Mucosa of descending colon (tissue), 3 donors: ENCODE results near the gene NETO2. TPM values are rescaled to one million over a fixed set of nuclear protein-coding genes. Genes with fewer than 3 reads are reported as not detected.
A peak's percentile ranks its signal among the peaks of the same experiment; 100 is the strongest.
"Not testable (repeated sequence)": the region's sequence is repeated elsewhere in the genome, so short reads cannot be mapped to it uniquely, and the experiment has no call there.

Source experiments
- ATAC-seq: fragments of 200-7000 bp; cut with Tn5 transposase; one replicate; pipeline ENCODE4 v1.9.1; 2020; ENCODE audit warnings: mild to moderate bottlenecking, moderate library complexity
- DNase-seq, 3 donors: peaks; one replicate each; pipeline ENCODE4 v3.0.0-alpha.2; 2020
- H3K36me3 ChIP-seq: fragments of 200-600 bp; one replicate; pipeline ENCODE4 v1.8.0; 2021; ENCODE audit warnings: low read depth, mild to moderate bottlenecking
- H3K4me1 ChIP-seq: fragments of 200-600 bp; one replicate; pipeline ENCODE4 v1.8.0; 2021; ENCODE audit warnings: low read depth, mild to moderate bottlenecking
- H3K4me3 ChIP-seq: fragments of 200-600 bp; one replicate; pipeline ENCODE4 v1.8.0; 2021; ENCODE audit warnings: mild to moderate bottlenecking
- H3K9me3 ChIP-seq: fragments of 200-600 bp; one replicate; pipeline ENCODE4 v1.8.0; 2021; ENCODE audit warnings: mild to moderate bottlenecking
- CTCF ChIP-seq: fragments of 200-600 bp; IDR thresholded peaks from one replicate; pipeline ENCODE4 v1.8.0; 2022; ENCODE audit warnings: antibody characterized with exemption, mild to moderate bottlenecking
- intact Hi-C, 2 donors: fragments of 100-400 bp; cut with DNase I in 1 of 2; cut with micrococcal nuclease in 1 of 2; formaldehyde crosslinking; loops; one replicate each; pipeline versions ENCODE4 v1.11.0 to v1.11.1; 2022; cut with DNase I, micrococcal nuclease
- total RNA-seq, 3 donors: library from RNA; stranded (reverse); fragmentation: NEBNext Ultra II Directional in 2 of 3; extraction: Animal tissue kit (Norgen Biotek cat#: 25700) in 2 of 3; gene quantifications; one replicate each; pipeline versions ENCODE4 v1.2.1 to v1.2.4, GENCODE V29; 2021 to 2023
- donor health status: DM: no; HTN: no; CAD: no; lungs with moderate emphysema.
- donor health status: DM: no; HTN: no; CAD: no.
- donor health status: DM: no; HTN: yes; CAD: no.

Gene NETO2
- total RNA-seq, 3 donors from 2014 or later = 9.1 to 43.1 (median 10.3) TPM

- DNase-seq (no peak), ATAC-seq (no peak)
- intact Hi-C loops = loop anchor here in 1 of 2 donors (5.0 kb wide), 1 partner anchor 1017 kb away; the partner anchor contains the start of gene ABCC12
- no peak for TF ChIP-seq CTCF
- H3K36me3 ChIP-seq = no peaks in the 10 kb centered on the region
- no peaks in the 10 kb centered on the region for H3K9me3 ChIP-seq
- H3K4me1 ChIP-seq = peaks cover 12% of the 10 kb centered on the region
- H3K4me3 ChIP-seq = no peak overlapping the region
These were observed 3.1 kb downstream of the NETO2 start for GRCh38 chr16:47140686-47141085.

GRCh38 chr16:47139561-47140185 is 4.1 kb downstream of the NETO2 start:
- TF ChIP-seq CTCF = no peak
- ATAC-seq = no peak
- intact Hi-C loops = loop anchor here in 1 of 2 donors (5.0 kb wide), 1 partner anchor 1018 kb away; the partner anchor contains the start of gene ABCC12
- no peaks in the 10 kb centered on the region for H3K36me3 ChIP-seq
- DNase-seq = no peak
- no peaks in the 10 kb centered on the region for H3K9me3 ChIP-seq
- H3K4me3 ChIP-seq = no peak overlapping the region
- peaks cover 22% of the 10 kb centered on the region for H3K4me1 ChIP-seq

GRCh38 chr16:47137925-47138324 is 5.8 kb downstream of the NETO2 start:
- not testable (repeated sequence) for H3K4me3 ChIP-seq, ATAC-seq

GRCh38 chr16:47136099-47136842 is 7.5 kb downstream of the NETO2 start:
- Histone ChIP-seq H3K36me3 (no peaks in the 10 kb centered on the region), H3K9me3 (no peaks in the 10 kb centered on the region), H3K4me1 (peaks cover 16% of the 10 kb centered on the region), H3K4me3 (no peak overlapping the region)
- intact Hi-C loops = no loop called here
- DNase-seq (peak in 1 of 3 donors; percentile 39), ATAC-seq (peak; percentile 79)
- TF ChIP-seq CTCF = no peak

More at GRCh38 chr16:47137925-47138324, 5.8 kb downstream of the NETO2 start:
- H3K9me3 ChIP-seq, H3K36me3 ChIP-seq, intact Hi-C loops: not testable (repeated sequence)
- peak in 1 of 3 donors; percentile 32 for DNase-seq
- peaks cover 25% of the 10 kb centered on the region for H3K4me1 ChIP-seq

- Histone ChIP-seq H3K36me3 (no peaks in the 10 kb centered on the region), H3K9me3 (no peaks in the 10 kb centered on the region), H3K4me1 (peaks cover 16% of the 10 kb centered on the region), H3K4me3 (no peak overlapping the region)
- peak in 1 of 3 donors; percentile 41 for DNase-seq
- ATAC-seq = peak; percentile 71
- intact Hi-C loops = no loop called here
- no peak for TF ChIP-seq CTCF
These were observed 9.2 kb downstream of the NETO2 start for GRCh38 chr16:47134550-47134949.

- no peak overlapping the region for H3K4me3 ChIP-seq
- DNase-seq (no peak), ATAC-seq (no peak)
- TF ChIP-seq CTCF = no peak
- intact Hi-C loops = no loop called here
- H3K36me3 ChIP-seq = no peaks in the 10 kb centered on the region
- no peaks in the 10 kb centered on the region for H3K9me3 ChIP-seq
- H3K4me1 ChIP-seq = peaks cover 16% of the 10 kb centered on the region
These were observed 11.4 kb downstream of the NETO2 start for GRCh38 chr16:47132308-47132707.
